Stomach (tissue), 9 donors: ENCODE data around the gene SMPDL3A. TPM values are rescaled to one million over a fixed set of nuclear protein-coding genes. Genes with fewer than 3 reads are reported as not detected.
A peak's percentile ranks its signal among the peaks of the same experiment; 100 is the strongest.

Experiments
- DNase-seq, 2 donors: peaks; one replicate each; pipeline versions ENCODE4 v3.0.0 to v3.0.0-alpha.2; 2013 to 2019
- H3K27ac ChIP-seq, 5 donors: fragments of 200-600 bp in 4 of 5; sonication (generic) in 4 of 5; one replicate each; pipeline ENCODE4 v1.5.1; 2013 to 2019; ENCODE audit warnings: mild to moderate bottlenecking in 1 of 5, moderate library complexity in 1 of 5
- H3K27me3 ChIP-seq, 3 donors: fragments of 200-600 bp; sonication (generic); one replicate each; pipeline ENCODE4 v1.5.1; 2017 to 2019; ENCODE audit warnings: mixed run types in 1 of 3
- H3K36me3 ChIP-seq, 4 donors: fragments of 200-600 bp; sonication (generic); 1 replicate in 3 of 4; 2 replicates in 1 of 4; pipeline ENCODE4 v1.5.1; 2016 to 2019
- H3K4me1 ChIP-seq, 4 donors: fragments of 200-600 bp; sonication (generic); one replicate each; pipeline ENCODE4 v1.5.1; 2016 to 2019
- H3K4me3 ChIP-seq, 4 donors: fragments of 200-600 bp; sonication (generic) in 3 of 4; one replicate each; pipeline ENCODE4 v1.5.1; 2016 to 2019; ENCODE audit warnings: mild to moderate bottlenecking in 1 of 4
- H3K9me3 ChIP-seq, 4 donors: fragments of 200-600 bp; sonication (generic); one replicate each; pipeline ENCODE4 v1.5.1; 2016 to 2019
- CTCF ChIP-seq, 7 experiments: fragments of 450-650 bp in 4 of 7; fragments of 200-600 bp in 3 of 7; sonication (generic) in 3 of 7; IDR thresholded peaks; one replicate each; pipeline ENCODE4 v1.5.1; 2016 to 2019; ENCODE audit warnings: antibody characterized with exemption in 7 of 7, control low read depth in 2 of 7, mild to moderate bottlenecking in 1 of 7
- EP300 ChIP-seq: sonication (generic); formaldehyde crosslinking; IDR thresholded peaks from one replicate; pipeline ENCODE4 v1.6.1; 2017; ENCODE audit warnings: antibody characterized with exemption
- POLR2A ChIP-seq, 4 donors: fragments of 450-650 bp; IDR thresholded peaks; one replicate each; pipeline ENCODE4 v1.6.1; 2016; ENCODE audit warnings: antibody characterized with exemption in 4 of 4, control low read depth in 2 of 4, mild to moderate bottlenecking in 1 of 4, moderate library complexity in 1 of 4
- POLR2AphosphoS5 ChIP-seq, 3 donors: sonication (generic); formaldehyde crosslinking; IDR thresholded peaks; one replicate each; pipeline ENCODE4 v1.6.1; 2016; ENCODE audit warnings: antibody characterized with exemption in 3 of 3
- WGBS, 5 donors: extraction: QIAGEN DNeasy Blood & Tissue Kit in 3 of 5; methylation state at CpG; one replicate each; pipeline versions ENCODE4 v1.1.5 to v1.1.7; 2013 to 2018; 5-methylcytosine and 5-hydroxymethylcytosine counted together
- intact Hi-C: fragments of 100-400 bp; cut with DNase I; formaldehyde crosslinking; loops from one replicate; pipeline ENCODE4 v1.15.1; 2023; ENCODE audit warnings: low total_unique reads
- polyA plus RNA-seq, 3 donors: library from polyadenylated mRNA; stranded (reverse); fragments of 200-250 nt; gene quantifications; one replicate each; pipeline ENCODE4 v1.2.3, GENCODE V29; 2013
- total RNA-seq, 5 donors: library from RNA; depleted of rRNA; stranded (reverse); fragments of >200 nt; gene quantifications; one replicate each; pipeline versions ENCODE4 v1.1.0 to v1.2.3, GENCODE V29; 2014 to 2016
- donor health status: healthy with polysubstance abuse.
- donor health status: Bipolar disorder and iron deficiency.
- donor health status: healthy.

Gene SMPDL3A
- total and polyA plus RNA-seq, 8 donors = 4.5 to 34.2 (median 16.7) TPM

GRCh38 chr6:122787721-122788120 lies 1.3 kb upstream of the SMPDL3A start:
- Histone ChIP-seq H3K4me1 (peaks cover 21 to 40% (median 35%) of the 10 kb centered on the region in 4 donors), H3K9me3 (no peaks in the 10 kb centered on the region), H3K27ac (no peak overlapping the region), H3K36me3 (no peaks in the 10 kb centered on the region), H3K27me3 (no peaks in the 10 kb centered on the region), H3K4me3 (no peak overlapping the region)
- intact Hi-C loops = no loop called here
- TF ChIP-seq POLR2AphosphoS5 (IDR thresholded peaks at IDR 0.05) (no peak), EP300 (no peak), POLR2A (IDR thresholded peaks at IDR 0.05) (no peak), CTCF (IDR thresholded peaks at IDR 0.05) (no peak)
- 59 to 74% (median 68%) methylated on average over 4 of the region's 4 CpGs for WGBS, 5 donors
- no peak for DNase-seq

- H3K4me1 ChIP-seq = peaks cover 22 to 45% (median 39%) of the 10 kb centered on the region in 4 donors
- no peaks in the 10 kb centered on the region for H3K27me3 ChIP-seq
- no peak for TF ChIP-seq POLR2A (IDR thresholded peaks at IDR 0.05)
- no peak for TF ChIP-seq POLR2AphosphoS5 (IDR thresholded peaks at IDR 0.05)
- TF ChIP-seq CTCF (IDR thresholded peaks at IDR 0.05) = no peak
- TF ChIP-seq EP300 = no peak
- intact Hi-C loops = no loop called here
- DNase-seq = no peak
- no peaks in the 10 kb centered on the region for H3K36me3 ChIP-seq
- H3K27ac ChIP-seq = peak overlapping the region; percentile 86 to 99 (median 96)
- whole genome bisulfite sequencing, 5 donors = 19 to 49% (median 34%) methylated on average over 6 of the region's 6 CpGs
- peak overlapping the region in 1 of 4 donors; percentile 71 for H3K4me3 ChIP-seq
- H3K9me3 ChIP-seq = no peaks in the 10 kb centered on the region
Measured at GRCh38 chr6:122788208-122788607, 850 bp upstream of the SMPDL3A start.

GRCh38 chr6:122788663-122789181 lies 336 bp upstream of the SMPDL3A start:
- H3K4me1 ChIP-seq = peaks cover 22 to 50% (median 40%) of the 10 kb centered on the region in 4 donors
- H3K36me3 ChIP-seq = no peaks in the 10 kb centered on the region
- peak overlapping the region; percentile 58 to 78 (median 66) for H3K4me3 ChIP-seq
- TF ChIP-seq CTCF (IDR thresholded peaks at IDR 0.05) = no peak
- no peak for TF ChIP-seq POLR2A (IDR thresholded peaks at IDR 0.05)
- TF ChIP-seq POLR2AphosphoS5 (IDR thresholded peaks at IDR 0.05) = no peak
- no peak for TF ChIP-seq EP300
- H3K9me3 ChIP-seq = no peaks in the 10 kb centered on the region
- peak overlapping the region; percentile 86 to 99 (median 96) for H3K27ac ChIP-seq
- H3K27me3 ChIP-seq = no peaks in the 10 kb centered on the region
- DNase-seq = no peak
- 7 to 10% (median 8%) methylated on average over 10 of the region's 10 CpGs for WGBS, 5 donors
- intact Hi-C loops = no loop called here

- WGBS, 5 donors = 3 to 5% (median 3%) methylated on average over 14 of the region's 14 CpGs
- intact Hi-C loops = no loop called here
- H3K27ac ChIP-seq = peak overlapping the region; percentile 86 to 99 (median 96)
- no peak for DNase-seq
- no peaks in the 10 kb centered on the region for H3K9me3 ChIP-seq
- H3K36me3 ChIP-seq = no peaks in the 10 kb centered on the region
- H3K4me3 ChIP-seq = peak overlapping the region; percentile 58 to 78 (median 66)
- peaks cover 22 to 58% (median 40%) of the 10 kb centered on the region in 4 donors for H3K4me1 ChIP-seq
- TF ChIP-seq POLR2A (IDR thresholded peaks at IDR 0.05) (no peak), EP300 (no peak)
- no peaks in the 10 kb centered on the region for H3K27me3 ChIP-seq
Measured at GRCh38 chr6:122790028-122790422, 967 bp downstream of the SMPDL3A start.
